Parathyroid adenoma (tissue), 2 donors: ENCODE data around the gene SCAMP4.

Source experiments
- H2AFZ ChIP-seq: fragments of 300-600 bp; sonication (generic); one replicate; pipeline ENCODE4 v1.7.0; 2017; ENCODE audit warnings: antibody characterized with exemption, mild to moderate bottlenecking
- H3K27ac ChIP-seq: fragments of 300-600 bp; sonication (generic); one replicate; pipeline ENCODE4 v1.7.0; 2017
- H3K27me3 ChIP-seq: fragments of 300-600 bp; sonication (generic); one replicate; pipeline ENCODE4 v1.7.0; 2017; ENCODE audit warnings: low read length; ENCODE audit not compliant: control insufficient read depth, insufficient read depth
- H3K36me3 ChIP-seq: fragments of 300-600 bp; sonication (generic); one replicate; pipeline ENCODE4 v1.7.0; 2017; ENCODE audit warnings: low read length; ENCODE audit not compliant: control insufficient read depth, insufficient read depth
- H3K4me1 ChIP-seq: fragments of 300-600 bp; sonication (generic); one replicate; pipeline ENCODE4 v1.7.0; 2017; ENCODE audit warnings: control low read depth
- H3K4me2 ChIP-seq: fragments of 300-600 bp; sonication (generic); one replicate; pipeline ENCODE4 v1.7.0; 2017; ENCODE audit warnings: low read length
- H3K4me3 ChIP-seq: fragments of 300-600 bp; sonication (generic); one replicate; pipeline ENCODE4 v1.7.0; 2017; ENCODE audit warnings: low read depth, low read length
- H3K79me2 ChIP-seq: fragments of 300-600 bp; sonication (generic); one replicate; pipeline ENCODE4 v1.7.0; 2017; ENCODE audit warnings: control low read depth
- H3K9ac ChIP-seq: fragments of 300-600 bp; sonication (generic); one replicate; pipeline ENCODE4 v1.7.0; 2017; ENCODE audit warnings: mild to moderate bottlenecking
- H3K9me3 ChIP-seq: fragments of 300-600 bp; sonication (generic); one replicate; pipeline ENCODE4 v1.7.0; 2017; ENCODE audit warnings: low read length; ENCODE audit not compliant: control insufficient read depth
- CTCF ChIP-seq: fragments of 300-600 bp; sonication (generic); IDR thresholded peaks from one replicate; pipeline ENCODE4 v1.7.0; 2017; ENCODE audit warnings: antibody characterized with exemption, mild to moderate bottlenecking
- donor health status: primary hyperparathyroidism.

The SCAMP4 gene

GRCh38 chr19:1969176-1970002 lies 64.2 kb downstream of the SCAMP4 start:
- peaks cover 30% of the 10 kb centered on the region for H3K79me2 ChIP-seq
- no peak overlapping the region for H3K27ac ChIP-seq
- no peak overlapping the region for H3K4me2 ChIP-seq
- no peaks in the 10 kb centered on the region for H3K27me3 ChIP-seq
- no peaks in the 10 kb centered on the region for H3K4me1 ChIP-seq
- no peak overlapping the region for H3K9ac ChIP-seq
- TF ChIP-seq CTCF: no peak
- H3K9me3 ChIP-seq: no peaks in the 10 kb centered on the region
- no peaks in the 10 kb centered on the region for H3K36me3 ChIP-seq
- H2AFZ ChIP-seq: no peak overlapping the region
- no peak overlapping the region for H3K4me3 ChIP-seq

GRCh38 chr19:1970003-1970805 lies 65.0 kb downstream of the SCAMP4 start:
- Histone ChIP-seq H3K4me2 (no peak overlapping the region), H3K27ac (no peak overlapping the region), H3K4me3 (no peak overlapping the region), H3K9me3 (no peaks in the 10 kb centered on the region), H3K79me2 (peaks cover 25% of the 10 kb centered on the region), H3K4me1 (no peaks in the 10 kb centered on the region), H3K9ac (no peak overlapping the region), H2AFZ (no peak overlapping the region), H3K27me3 (no peaks in the 10 kb centered on the region), H3K36me3 (no peaks in the 10 kb centered on the region)
- TF ChIP-seq CTCF: no peak

- Histone ChIP-seq H2AFZ (no peak overlapping the region), H3K27me3 (no peaks in the 10 kb centered on the region), H3K4me3 (no peak overlapping the region), H3K79me2 (peaks cover 18% of the 10 kb centered on the region), H3K27ac (no peak overlapping the region), H3K4me2 (no peak overlapping the region), H3K36me3 (no peaks in the 10 kb centered on the region), H3K9me3 (no peaks in the 10 kb centered on the region), H3K4me1 (no peaks in the 10 kb centered on the region), H3K9ac (no peak overlapping the region)
- TF ChIP-seq CTCF: no peak
Observed at GRCh38 chr19:1970806-1971502, 65.8 kb downstream of the SCAMP4 start.

GRCh38 chr19:1974381-1975161 lies 69.4 kb downstream of the SCAMP4 start:
- Histone ChIP-seq H3K9me3 (no peaks in the 10 kb centered on the region), H3K36me3 (no peaks in the 10 kb centered on the region), H3K4me1 (no peaks in the 10 kb centered on the region), H3K27me3 (no peaks in the 10 kb centered on the region), H3K4me2 (no peak overlapping the region), H3K9ac (no peak overlapping the region), H3K79me2 (peaks cover 15% of the 10 kb centered on the region), H3K27ac (no peak overlapping the region), H3K4me3 (no peak overlapping the region), H2AFZ (no peak overlapping the region)
- TF ChIP-seq CTCF: no peak
